Fibroblast of pulmonary artery (primary cell): ENCODE measurements around the gene DOK6.

Source experiments
- DNase-seq: peaks from one replicate; pipeline ENCODE4 v3.0.0-alpha.2; 2010; ENCODE audit warnings: low read depth
- H3K4me3 ChIP-seq: replicated peaks from 2 replicates; pipeline ENCODE4 v1.5.1; 2011; ENCODE audit warnings: low read depth, mild to moderate bottlenecking, control low read depth, low read length, moderate library complexity
- CTCF ChIP-seq: IDR thresholded peaks from 2 replicates; pipeline ENCODE4 v1.5.1; 2011; ENCODE audit warnings: mild to moderate bottlenecking, control low read depth, low read length, inconsistent platforms; ENCODE audit errors: missing control alignments

DOK6 gene

DNA sequence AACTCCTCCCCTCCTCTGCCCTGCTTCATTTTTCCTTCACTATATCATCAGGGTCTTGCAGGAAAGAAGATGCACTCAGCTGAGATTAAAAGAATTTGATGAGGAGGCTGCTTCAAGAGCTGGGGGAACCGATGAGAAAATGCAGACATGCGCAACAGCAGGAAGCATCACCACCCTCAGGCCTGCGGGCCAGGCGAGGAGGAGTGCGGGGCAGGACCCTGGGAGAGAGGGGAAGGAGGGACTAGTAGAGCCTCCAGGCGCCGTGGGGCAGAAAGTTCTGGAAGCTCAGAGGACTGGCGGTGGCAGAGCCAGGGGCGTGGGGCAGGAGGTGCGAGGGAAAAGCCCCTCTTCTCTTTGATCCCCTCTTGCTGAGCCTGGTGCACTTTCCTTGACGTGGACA, 438.8 kb downstream of the DOK6 start:
- DNase-seq: no peak
- H3K4me3 ChIP-seq: no peak overlapping the region
- no peak for TF ChIP-seq CTCF

GRCh38 chr18:69840001-69840400, 439.3 kb downstream of the DOK6 start:
- TF ChIP-seq CTCF: no peak
- H3K4me3 ChIP-seq: no peak overlapping the region
- no peak for DNase-seq

DNA sequence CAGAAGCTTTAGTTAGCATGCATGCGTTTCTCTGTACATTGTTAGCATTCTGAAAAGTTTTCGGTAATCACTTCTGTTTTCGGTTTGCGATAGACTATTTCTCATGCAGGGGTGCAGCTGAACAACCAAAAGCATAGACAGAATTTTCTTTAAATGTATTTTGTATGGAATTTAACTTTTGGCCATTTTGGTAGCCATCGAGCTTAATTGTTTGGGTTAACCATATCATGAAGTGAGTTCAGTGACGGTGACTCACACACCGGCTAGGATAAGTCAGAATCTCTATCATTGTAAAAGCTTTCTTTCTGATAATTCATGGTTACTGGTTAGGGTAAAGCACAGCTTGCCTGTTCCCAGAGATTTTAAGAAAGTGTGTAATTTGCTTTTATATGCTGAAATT, 439.8 kb downstream of the DOK6 start:
- DNase-seq: peak; percentile 21

DNA sequence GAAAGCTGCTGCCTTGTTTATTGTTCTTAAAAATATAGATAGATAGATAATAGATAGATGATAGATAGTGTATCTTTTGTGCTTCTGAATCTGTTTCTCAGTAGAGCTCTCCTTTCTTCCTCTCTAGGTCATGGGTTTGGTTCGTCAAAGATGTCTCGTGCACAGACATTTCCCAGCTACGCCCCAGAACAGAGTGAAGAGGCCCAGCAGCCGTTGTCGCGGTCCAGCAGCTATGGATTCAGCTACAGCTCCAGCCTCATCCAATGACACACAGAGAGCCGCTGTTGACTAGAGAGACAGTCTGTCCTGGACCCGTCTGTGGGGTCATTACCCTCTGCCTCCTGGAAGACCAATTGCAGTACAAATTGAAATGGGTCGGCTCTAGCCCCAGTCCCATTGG, 440.4 kb downstream of the DOK6 start:
- no peak for TF ChIP-seq CTCF
- DNase-seq: no peak
- no peak overlapping the region for H3K4me3 ChIP-seq

More for the DNA sequence above, 439.8 kb downstream of the DOK6 start:
- TF ChIP-seq CTCF: no peak
- no peak overlapping the region for H3K4me3 ChIP-seq

DNA sequence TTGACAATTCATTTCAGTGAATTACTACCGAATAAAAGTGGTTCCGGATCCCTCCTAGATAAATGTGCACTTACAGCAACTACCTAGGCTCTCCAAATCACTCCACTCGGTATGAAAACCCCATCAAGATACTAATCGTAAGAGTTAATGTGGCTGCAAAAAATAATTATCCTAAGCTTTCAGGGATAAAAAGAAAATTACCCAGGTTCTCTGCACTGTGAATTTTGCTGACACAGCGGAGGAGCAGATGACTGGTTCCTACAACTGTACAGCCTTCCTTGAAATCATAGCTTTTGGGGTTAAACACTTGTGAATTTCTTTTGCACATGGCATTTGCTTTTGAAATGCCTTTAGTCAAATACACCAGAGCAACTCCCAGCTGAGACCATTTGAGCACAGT, 442.3 kb downstream of the DOK6 start:
- no peak for TF ChIP-seq CTCF
- no peak for DNase-seq
- H3K4me3 ChIP-seq: no peak overlapping the region

DNA sequence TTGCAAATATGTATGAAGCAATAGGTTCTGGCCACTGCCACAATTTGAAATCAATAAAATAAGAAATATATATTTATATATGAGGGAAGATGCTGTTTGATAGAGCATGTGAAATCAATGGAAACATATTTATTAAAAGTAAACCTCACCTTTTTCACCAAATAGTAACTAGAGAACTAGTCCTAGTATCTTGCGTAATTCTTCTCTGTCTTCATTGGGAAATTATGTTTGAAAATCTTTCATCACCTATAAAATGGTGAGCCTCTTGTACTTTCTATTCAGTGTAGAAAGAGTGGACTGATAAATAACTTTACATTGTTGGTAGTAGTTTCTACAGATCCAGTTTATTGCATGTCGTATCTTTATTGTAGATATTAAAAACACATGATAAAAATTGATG, 444.0 kb downstream of the DOK6 start:
- H3K4me3 ChIP-seq: no peak overlapping the region
- no peak for DNase-seq
- no peak for TF ChIP-seq CTCF

- H3K4me3 ChIP-seq: no peak overlapping the region
- DNase-seq: no peak
- TF ChIP-seq CTCF: no peak
Measured at GRCh38 chr18:69845593-69846506, 445.2 kb downstream of the DOK6 start.
